Measurements from ENCODE around the gene HAND1.

HAND1 gene

GRCh38 chr5:154455585-154455984 lies 22.4 kb downstream of the HAND1 start:
- no peak for DNase-seq (ENCODE audit: low read depth)

- no peak for DNase-seq (ENCODE audit: low read depth)
Observed at GRCh38 chr5:154451957-154452356, 26.1 kb downstream of the HAND1 start.

GRCh38 chr5:154449786-154450185 lies 28.2 kb downstream of the HAND1 start:
- no peak for DNase-seq (ENCODE audit: low read depth)

- no peak for DNase-seq (ENCODE audit: low read depth)
Observed at GRCh38 chr5:154447089-154447725, 30.8 kb downstream of the HAND1 start.

GRCh38 chr5:154446195-154447088 lies 31.6 kb downstream of the HAND1 start:
- peak; percentile 7 for DNase-seq (ENCODE audit: low read depth)

GRCh38 chr5:154445422-154446194 lies 32.4 kb downstream of the HAND1 start, which contains the start of gene SAP30L:
TSS of gene SAP30L (plus strand) at chr5:154445997. CDS start at chr5:154446605, 608 bp downstream.
- DNase-seq (ENCODE audit: low read depth), result peak; percentile 89

- no peak for DNase-seq (ENCODE audit: low read depth)
Observed at GRCh38 chr5:154444556-154445421, 33.2 kb downstream of the HAND1 start.

- DNase-seq (ENCODE audit: low read depth), result no peak
Observed at GRCh38 chr5:154442801-154443200, 35.2 kb downstream of the HAND1 start.

- DNase-seq (ENCODE audit: low read depth), result no peak
Observed at GRCh38 chr5:154440540-154440939, 37.5 kb downstream of the HAND1 start.

- no peak for DNase-seq (ENCODE audit: low read depth)
Observed at GRCh38 chr5:154437281-154437965, 40.6 kb downstream of the HAND1 start.

- no peak for DNase-seq (ENCODE audit: low read depth)
Observed at GRCh38 chr5:154435226-154435625, 42.8 kb downstream of the HAND1 start.

GRCh38 chr5:154430961-154431630 lies 46.9 kb downstream of the HAND1 start:
- DNase-seq (ENCODE audit: low read depth), result no peak

GRCh38 chr5:154430466-154430865 lies 47.6 kb downstream of the HAND1 start:
- no peak for DNase-seq (ENCODE audit: low read depth)

GRCh38 chr5:154429341-154429740 lies 48.7 kb downstream of the HAND1 start:
- DNase-seq (ENCODE audit: low read depth), result no peak

- DNase-seq (ENCODE audit: low read depth), result no peak
Observed at GRCh38 chr5:154428208-154428607, 49.8 kb downstream of the HAND1 start.
